Measurements from ENCODE around the gene INO80E.

- TF ChIP-seq CTCF (IDR thresholded peaks at IDR 0.05; ENCODE audit: extremely low read depth in 1 of 2, insufficient read depth in 1 of 2, low read depth in 1 of 2, low read length in 2 of 2) (no peak), POLR2A (IDR thresholded peaks at IDR 0.05; ENCODE audit: low read depth, low read length) (no peak), EZH2 (IDR thresholded peaks at IDR 0.05; ENCODE audit: borderline replicate concordance, low read depth, low read length, severe bottlenecking) (no peak), POLR2AphosphoS5 (IDR thresholded peaks at IDR 0.05; ENCODE audit: insufficient read depth, low read depth, low read length) (no peak), JUN (IDR thresholded peaks at IDR 0.05; ENCODE audit: borderline replicate concordance, insufficient read depth, insufficient read length, low read depth) (no peak)
Measured at GRCh38 chr16:30040221-30040620, 44.2 kb downstream of the INO80E start.

Measured in endothelial cell of umbilical vein (primary cell).